Tibial nerve (tissue), 4 donors: ENCODE data around the gene SECISBP2L.

ENCODE experiments used
- CTCF ChIP-seq, 5 experiments: fragments of 200-600 bp in 3 of 5; fragments of 450-650 bp in 2 of 5; sonication (generic) in 3 of 5; IDR thresholded peaks; one replicate each; pipeline ENCODE4 v1.5.1; 2016 to 2019; ENCODE audit warnings: antibody characterized with exemption in 5 of 5, mild to moderate bottlenecking in 3 of 5, moderate library complexity in 2 of 5
- EP300 ChIP-seq, 2 donors: sonication (generic); formaldehyde crosslinking; IDR thresholded peaks; one replicate each; pipeline ENCODE4 v1.6.1; 2017; ENCODE audit warnings: antibody characterized with exemption in 2 of 2, mild to moderate bottlenecking in 1 of 2
- POLR2A ChIP-seq, 2 donors: fragments of 450-650 bp; IDR thresholded peaks; one replicate each; pipeline ENCODE4 v1.6.1; 2017; ENCODE audit warnings: antibody characterized with exemption in 2 of 2, mild to moderate bottlenecking in 2 of 2, moderate library complexity in 2 of 2

DNA sequence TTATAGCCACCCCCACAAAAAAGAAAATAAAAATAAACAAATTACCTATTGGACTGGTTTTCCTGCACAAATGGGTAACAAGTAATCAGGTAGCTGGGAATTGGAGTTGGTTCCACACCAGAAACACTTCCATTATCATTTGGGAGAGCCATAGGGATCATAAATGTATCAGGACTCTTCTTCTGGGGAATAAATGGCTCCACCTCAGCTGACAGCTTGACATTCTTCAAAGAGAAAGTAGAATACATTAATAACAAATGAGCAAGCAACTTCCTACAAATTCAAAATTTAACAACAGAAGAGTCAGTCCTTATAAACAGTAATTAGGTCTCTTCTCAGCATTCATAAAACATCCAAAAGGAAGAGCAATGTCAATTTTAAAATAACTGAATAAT is 8.7 kb downstream of the SECISBP2L start:
- TF ChIP-seq CTCF (IDR thresholded peaks at IDR 0.05) (no peak), EP300 (IDR thresholded peaks at IDR 0.05) (no peak), POLR2A (IDR thresholded peaks at IDR 0.05) (no peak)
